GM21528 (cell line): ENCODE data around the gene R3HDM4.
A peak's percentile ranks its signal among the peaks of the same experiment; 100 is the strongest.

ENCODE experiments used
- ATAC-seq: cut with Tn5 transposase; IDR thresholded peaks from one replicate; pipeline ENCODE4 v1.9.1; 2021; ENCODE audit warnings: mild to moderate bottlenecking, moderate library complexity; ENCODE audit not compliant: unreplicated experiment, low FRiP score

Gene R3HDM4

DNA sequence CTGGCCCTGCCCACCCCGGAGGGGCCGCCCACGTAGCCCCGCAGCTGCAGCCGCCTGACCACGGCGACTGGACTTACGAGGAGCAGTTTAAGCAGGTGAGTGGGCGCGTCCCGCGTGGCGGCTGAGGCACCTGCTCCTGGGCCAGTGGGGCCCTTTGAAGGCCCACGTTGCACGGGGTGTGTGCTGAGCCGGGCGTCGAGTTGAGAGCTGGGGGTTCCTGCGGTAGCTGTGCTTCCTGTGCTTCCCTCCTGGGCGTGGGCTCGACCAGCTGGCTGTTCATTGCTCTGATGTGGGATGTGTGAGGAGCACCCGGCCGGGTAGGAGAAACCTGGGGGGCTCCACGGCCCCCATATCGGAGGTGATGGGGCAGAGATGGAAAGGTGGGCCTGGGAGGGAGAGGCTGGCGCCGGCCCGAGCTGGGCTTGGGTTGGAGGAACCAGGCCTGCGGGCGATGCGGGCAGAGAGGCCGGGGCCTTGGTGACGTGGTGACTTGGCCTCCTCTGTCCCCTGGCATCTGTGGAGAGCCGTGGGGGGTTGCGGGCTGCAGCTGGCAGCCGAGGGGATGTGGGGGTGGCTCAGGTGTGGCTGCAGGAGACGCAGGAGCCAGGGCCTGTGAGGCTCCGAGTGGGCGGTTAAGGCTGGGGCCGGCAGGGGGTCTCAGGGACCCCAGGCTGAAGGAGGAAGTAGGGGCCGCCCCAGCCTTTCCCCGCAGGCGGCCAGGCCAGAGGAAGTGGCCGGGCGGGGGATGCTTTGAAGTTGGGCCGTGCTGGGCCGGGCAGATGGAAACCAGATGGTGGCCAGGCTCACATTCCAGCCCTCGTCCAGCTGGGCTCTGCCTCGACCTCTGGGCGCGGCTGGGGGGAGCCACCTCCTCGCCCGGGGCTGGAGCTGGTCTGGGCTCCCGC is 19.9 kb upstream of the R3HDM4 start:
- ATAC-seq: no peak

DNA sequence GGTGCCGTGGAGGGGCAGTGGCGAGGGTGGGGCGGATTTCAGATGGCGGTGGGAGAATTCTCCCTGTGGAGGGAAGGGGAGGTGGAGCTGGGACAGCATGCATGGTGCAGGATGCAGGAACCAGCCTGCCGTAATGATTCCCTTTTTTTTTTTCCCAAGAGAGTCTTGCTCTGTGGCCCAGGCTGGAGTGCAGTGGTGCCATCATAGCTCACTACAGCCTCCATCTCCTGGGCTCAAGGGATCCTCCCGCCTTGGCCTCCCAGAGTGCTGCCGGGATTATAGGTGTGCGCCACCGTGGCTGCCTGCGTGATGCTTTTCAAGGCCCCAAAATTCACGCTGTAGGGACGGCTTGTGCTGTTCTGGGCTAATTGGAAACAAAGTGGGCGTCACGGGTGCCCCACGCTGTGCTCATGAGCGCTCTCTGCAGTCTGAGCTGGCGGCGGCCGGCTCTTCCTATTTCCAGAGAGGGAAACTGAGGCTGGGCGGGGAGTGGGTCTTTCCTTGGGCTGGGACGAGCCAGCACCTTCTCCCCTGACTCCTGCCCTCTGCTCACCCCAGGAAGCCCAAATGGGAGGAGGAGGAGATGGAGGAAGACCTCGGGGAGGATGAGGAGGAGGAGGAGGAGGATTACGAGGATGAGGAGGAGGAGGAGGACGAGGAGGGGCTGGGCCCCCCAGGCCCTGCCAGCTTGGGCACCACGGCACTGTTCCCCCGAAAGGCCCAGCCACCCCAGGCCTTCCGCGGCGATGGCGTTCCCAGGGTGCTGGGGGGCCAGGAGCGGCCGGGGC is 19.0 kb upstream of the R3HDM4 start:
- ATAC-seq: no peak

DNA sequence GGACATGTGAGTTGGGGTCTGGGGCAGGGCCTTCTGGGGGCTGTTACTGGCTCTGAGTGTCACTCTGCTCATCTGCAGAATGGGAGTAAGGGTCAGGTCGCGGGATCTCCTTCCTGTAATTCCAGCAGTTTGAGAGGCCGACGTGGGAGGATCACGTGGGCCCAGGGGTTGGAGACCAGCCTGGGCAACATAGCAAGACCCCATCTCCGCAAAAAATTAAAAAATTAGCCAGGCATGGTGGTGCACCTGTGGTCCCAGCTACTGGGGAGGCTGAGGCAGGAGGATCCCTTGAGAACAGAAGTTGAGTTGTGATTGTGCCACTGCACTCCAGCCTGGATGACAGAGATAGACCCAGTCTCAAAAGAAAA is 16.9 kb upstream of the R3HDM4 start:
- no peak for ATAC-seq

DNA sequence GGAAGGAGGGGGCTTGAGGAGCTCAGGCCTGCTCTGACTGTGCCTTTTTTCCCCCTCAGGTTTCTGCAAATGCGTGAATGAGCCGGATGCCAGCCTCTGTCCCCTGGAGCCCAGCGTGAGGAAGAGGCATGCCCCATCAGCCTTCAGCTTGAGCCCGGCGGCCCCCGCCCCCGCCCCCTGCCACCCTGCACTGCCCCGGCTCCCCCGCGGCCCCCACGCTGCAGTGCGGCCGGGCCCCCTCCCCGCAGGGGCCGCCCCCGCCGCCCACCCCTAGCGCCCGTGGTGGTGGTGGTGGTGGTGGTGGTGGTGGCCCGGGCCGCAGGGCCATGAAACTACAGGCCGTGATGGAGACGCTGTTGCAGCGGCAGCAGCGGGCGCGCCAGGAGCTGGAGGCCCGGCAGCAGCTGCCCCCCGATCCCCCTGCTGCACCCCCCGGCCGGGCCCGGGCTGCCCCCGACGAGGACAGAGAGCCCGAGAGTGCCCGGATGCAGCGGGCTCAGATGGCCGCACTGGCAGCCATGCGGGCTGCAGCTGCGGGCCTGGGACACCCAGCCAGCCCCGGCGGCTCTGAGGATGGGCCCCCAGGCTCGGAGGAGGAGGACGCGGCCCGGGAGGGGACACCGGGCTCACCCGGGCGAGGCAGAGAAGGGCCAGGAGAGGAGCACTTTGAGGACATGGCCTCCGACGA is 16.3 kb upstream of the R3HDM4 start:
- no peak for ATAC-seq

DNA sequence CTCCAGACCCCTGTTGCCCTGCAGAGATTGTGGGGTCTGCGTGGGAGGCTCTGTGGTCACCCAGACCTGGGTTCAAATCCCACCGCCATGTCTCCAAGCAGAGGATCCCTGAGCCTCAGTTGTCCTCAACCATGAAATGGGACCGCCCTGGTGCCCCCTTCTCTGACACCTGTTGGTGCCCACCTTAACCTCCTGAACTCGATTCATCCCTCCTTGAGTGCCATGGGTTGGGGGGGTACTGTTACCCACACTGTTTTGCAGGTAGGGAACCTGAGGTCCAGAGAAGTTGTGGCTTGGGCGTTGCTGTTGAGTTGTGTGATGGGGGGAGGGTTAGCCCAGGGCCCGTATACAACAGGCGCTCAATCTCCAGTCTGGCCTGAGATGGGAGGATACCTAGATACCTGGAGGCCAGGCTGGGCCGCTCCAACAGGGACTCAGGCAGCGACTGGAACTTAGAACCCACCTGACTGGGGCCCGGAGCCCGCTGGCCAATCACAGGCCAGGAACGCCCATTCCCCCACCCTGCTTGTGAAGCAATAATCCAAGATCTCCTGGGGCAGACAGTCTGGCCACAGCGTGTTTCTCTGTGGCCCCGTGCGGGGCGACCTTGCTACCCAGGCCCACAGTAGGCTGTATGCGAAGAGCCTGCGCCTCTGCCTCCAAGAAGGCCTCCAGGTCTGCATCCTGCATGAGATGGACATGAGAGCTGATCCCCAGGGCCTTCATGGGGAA is 15.6 kb upstream of the R3HDM4 start:
- no peak for ATAC-seq

DNA sequence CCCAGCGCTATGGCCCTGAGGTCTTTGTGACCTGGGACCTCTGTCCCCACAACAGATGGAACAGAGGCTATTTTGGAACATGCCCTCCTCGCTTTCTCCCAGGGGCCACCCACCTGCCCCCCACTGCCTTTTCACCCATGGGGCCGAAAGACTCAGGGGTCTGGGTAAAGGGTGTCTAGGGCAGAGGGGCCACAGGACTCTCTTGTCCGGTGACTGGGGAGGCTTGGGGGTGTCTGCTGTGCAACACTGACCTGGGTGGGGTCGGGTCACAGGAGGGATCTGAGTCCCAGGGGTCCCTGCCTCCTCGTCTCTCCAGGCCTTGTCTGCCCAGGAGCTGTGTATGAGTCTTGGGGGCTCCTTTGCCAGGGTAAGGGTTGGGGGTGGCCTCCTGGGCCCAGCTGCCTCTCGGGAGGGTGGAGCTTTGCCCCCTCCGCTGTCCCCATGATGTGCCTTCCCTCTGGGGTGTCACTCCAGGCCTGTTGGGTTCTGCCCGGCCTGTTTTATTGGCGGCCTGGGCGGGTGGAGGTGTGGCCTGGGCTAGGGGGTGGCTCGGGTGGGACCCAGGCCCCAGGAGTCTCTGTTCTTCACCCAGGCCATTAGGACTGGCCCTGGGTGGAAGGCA is 14.9 kb upstream of the R3HDM4 start:
- no peak for ATAC-seq

DNA sequence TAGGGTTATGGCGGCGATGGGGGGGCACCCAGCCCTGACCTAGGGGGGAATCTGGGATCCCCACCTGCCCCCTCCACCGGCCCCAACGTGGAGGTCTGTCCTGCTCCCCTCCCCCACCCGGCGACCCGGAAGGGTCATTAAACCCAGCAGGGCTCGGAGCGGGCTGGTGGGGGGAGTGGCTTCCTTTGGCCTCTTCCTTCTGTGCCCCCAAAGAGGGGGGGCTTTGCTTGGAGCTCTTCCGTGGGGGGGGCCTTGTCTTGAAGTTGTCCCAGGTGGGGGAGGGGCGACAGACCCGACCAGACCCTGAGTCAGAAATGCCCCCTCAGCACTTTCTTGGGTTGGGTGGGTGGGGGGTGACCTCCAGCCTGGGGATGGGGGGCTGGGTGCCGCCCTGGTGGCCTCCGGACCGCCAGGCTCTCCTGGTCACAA is 14.3 kb upstream of the R3HDM4 start:
- ATAC-seq: no peak

DNA sequence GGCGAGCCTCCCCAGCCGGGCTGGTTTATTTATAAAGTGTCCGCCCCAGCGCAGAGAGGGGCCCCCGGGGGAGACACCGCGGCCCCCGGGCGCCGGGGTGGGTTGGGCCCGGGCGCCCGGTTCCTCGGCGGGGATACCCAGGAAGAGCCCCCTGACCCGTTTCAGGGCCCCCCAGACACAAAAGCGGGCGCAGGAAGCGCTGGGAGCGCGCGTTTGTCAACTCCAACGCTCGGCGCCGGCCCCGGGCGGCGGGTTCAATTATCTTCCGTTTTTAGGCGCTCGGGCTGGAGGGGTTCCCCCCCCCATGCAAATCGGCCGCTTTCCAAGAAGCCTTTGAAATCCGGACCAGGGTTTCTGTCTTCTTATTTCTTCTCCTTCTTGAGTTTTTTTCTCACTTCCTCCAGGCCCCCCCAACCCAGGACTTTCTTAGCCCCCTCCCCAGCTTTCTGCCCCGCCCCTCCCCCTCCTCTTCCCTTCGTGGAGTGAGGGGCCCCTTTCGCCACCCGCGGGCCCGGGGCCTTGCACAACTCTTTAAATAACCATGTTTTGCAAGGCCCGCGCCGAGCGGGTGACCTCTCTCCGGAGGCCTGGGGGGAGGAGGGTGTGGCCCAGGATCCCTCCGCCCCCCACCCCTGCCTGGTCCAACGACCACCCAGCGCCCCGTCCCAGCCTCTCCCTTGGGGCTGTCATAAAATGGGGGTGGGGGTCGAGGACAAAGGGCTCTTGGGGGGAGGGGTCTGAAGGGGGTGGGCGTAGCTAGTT is 13.8 kb upstream of the R3HDM4 start:
- ATAC-seq: no peak

DNA sequence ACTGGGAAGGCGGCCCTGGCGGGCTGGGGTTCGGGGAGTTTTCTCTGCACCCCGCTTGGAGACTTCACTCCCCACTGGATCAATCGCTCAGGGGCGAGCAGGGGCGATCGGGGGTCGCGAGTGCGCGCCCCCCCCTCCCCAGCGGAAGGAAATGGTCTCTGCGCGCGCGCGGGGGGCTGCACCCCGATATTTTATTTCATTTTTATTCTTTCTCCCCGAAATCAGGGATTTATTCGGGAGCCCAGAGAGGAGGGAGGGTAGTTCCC is 13.2 kb upstream of the R3HDM4 start:
- no peak for ATAC-seq

DNA sequence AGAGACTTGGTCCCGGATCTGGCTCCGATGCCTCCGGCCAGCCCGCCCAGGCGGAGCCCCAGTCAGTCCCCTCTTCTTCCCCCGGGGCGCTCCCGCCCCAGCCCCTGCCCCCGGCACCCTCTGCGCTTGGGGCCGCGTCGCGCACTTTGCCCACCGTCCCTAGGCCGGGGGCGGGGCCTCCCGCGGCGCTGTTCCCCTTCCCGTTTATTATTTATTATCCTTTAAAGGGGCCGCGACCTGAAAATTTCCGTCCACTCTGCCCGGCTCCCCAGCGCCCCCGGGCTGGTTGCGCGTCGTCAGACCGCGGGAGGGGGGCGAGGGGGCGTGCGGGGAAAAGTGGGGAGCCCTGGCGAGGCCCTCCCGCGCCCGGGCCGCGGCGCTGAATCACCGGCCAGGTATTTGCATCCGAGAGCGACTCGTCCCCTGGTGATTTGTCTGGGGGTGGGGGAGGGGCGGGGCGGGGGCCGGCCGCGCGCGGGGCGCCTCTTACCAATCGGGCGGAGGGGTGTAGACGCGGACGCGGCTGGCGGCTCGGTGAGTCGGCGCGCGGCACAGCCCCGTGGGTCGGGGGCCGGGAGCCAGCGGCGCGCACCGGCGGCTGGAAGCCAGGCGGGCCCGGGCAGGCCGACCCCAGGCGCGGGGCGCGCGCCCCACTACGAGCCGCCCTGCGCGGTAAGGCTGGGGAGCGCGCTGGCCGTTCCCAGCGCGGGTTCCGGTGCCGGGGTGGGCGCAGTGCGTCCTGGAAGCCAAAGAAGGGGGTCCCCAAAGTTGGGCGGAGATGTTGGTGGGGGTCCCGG is 12.7 kb upstream of the R3HDM4 start, which contains the start of gene ARID3A:
TSS of gene ARID3A (plus strand) at position 510 of the 797 bp plus-strand sequence. CDS start 3,494 bp downstream, outside the sequence.
- ATAC-seq: peak; percentile 53

DNA sequence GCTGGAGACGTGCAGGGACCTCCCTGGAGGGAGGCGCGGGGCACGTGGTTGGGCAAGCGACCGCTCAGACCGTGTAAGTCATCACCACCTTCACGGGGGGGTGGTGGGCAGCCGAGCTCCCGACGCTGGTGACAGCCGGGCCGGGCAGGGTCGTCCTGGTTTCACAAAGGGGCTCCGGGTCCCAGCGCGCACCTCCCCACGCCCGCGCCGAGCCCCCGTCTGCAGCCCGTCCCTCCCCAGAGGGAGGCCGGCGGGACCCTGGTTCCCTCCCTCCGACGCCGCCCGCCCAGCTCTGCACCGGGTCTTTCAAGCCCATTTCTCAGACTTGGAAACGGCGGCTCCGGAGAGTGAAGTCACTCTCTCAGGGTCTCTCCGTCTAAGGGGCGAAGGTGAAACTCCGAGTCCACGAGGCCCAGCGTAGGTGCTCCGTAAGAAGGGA is 12.1 kb upstream of the R3HDM4 start:
- peak; percentile 46 for ATAC-seq

DNA sequence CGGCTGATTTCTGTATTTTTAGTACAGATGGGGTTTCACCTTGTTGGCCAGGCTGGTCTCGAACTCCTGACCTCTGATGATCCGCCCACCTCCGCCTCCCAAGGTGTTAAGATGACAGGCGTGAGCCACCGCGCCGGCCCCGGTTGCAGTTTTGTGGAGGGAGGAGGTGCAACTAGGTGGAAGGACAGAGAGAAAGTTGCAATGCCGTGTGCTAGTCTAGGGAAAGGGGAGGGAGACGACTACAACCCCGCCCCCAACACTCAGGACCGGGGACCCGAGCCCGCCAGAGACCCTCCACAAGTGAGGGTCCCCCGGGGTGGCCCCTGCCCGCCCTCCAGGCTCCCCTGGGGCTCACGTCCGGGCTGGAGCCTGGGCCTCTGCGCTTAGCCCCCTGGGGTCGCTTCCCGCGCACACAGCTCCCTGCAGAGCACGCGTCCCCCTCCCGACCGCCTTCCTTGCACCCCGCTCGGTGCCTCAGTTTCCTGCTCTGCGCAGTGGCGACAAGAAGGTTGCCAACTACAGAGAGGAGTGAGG is 11.6 kb upstream of the R3HDM4 start:
- ATAC-seq: no peak

DNA sequence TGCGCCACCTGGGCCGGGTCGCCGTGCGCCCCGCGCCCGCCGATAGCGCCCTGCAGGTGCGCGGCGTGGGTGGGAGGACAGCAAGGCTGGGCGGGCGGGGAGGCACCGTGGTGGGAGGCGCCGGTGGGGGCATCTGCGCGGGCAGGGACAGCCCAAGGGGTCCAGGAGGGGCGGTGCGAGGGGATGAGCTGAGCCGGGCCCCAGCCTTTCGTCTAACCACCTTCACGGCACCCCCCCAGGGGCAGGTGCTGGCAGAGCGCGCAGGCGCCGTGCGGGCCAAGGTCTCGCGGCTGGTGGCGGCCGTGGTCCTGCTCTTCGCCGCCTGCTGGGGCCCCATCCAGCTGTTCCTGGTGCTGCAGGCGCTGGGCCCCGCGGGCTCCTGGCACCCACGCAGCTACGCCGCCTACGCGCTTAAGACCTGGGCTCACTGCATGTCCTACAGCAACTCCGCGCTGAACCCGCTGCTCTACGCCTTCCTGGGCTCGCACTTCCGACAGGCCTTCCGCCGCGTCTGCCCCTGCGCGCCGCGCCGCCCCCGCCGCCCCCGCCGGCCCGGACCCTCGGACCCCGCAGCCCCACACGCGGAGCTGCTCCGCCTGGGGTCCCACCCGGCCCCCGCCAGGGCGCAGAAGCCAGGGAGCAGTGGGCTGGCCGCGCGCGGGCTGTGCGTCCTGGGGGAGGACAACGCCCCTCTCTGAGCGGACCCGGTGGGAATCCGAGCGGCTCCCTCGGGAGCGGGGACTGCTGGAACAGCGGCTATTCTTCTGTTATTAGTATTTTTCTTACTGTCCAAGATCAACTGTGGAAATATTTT is 7.2 kb upstream of the R3HDM4 start:
- ATAC-seq: peak; percentile 38

DNA sequence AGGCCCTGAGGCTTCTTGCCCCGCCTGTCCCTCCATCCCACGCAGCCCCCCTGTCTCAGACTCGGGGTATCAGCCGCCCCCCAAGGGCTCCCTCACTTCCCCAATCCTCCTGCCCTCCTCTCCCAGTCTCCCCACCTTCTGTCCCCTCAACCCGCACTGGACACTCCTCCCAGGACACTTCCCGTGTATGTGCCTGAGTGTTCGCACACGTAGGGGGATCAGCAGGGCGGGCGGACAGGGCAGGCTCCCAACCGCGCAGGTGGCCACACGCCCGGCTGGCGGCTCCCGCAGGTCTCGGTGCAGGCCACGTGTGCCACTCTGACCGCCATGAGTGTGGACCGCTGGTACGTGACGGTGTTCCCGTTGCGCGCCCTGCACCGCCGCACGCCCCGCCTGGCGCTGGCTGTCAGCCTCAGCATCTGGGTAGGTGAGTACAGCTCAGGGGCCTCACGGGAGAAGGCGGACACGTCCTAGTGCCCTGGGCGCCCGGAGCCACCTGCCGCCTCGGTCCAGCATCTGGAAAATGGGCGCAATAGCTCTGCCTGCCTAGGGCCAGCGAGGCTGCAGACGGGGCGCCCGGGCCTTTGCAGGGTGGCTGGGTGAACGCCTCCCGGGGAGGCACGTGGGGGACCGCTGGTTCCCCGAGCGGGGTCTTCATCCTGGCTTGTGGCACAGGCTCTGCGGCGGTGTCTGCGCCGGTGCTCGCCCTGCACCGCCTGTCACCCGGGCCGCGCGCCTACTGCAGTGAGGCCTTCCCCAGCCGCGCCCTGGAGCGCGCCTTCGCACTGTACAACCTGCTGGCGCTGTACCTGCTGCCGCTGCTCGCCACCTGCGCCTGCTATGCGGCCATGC is 6.4 kb upstream of the R3HDM4 start:
- peak; percentile 13 for ATAC-seq

DNA sequence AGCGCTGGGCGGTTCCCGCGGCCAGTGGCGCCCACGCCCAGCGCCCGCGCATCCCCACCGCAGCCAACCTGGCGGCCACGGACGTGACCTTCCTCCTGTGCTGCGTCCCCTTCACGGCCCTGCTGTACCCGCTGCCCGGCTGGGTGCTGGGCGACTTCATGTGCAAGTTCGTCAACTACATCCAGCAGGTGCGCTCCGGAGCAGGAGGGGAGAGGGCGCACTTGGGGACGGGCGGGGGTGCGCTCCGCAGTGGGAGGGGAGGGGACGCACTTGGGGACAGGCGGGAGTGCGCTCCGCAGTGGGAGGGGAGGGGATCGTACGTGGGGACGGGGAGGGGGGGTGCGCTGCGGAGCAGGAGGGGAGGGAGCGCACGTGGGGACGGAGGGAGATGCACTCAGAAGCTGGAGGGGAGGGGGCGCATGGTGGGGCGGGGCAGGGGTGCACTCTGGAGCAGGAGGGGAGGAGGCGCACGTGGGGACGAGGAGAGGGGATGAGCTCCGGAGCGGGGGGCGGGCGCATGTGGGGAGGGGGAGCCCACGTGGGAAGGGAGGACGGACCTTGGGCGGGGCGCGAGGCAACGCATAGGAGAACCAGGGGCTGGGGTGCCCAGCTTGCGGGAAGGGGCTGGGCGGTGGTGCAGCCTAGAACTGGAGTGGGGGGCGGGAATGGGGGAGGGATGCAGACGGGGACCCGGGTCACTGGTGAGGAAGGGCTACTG is 5.6 kb upstream of the R3HDM4 start:
- no peak for ATAC-seq

DNA sequence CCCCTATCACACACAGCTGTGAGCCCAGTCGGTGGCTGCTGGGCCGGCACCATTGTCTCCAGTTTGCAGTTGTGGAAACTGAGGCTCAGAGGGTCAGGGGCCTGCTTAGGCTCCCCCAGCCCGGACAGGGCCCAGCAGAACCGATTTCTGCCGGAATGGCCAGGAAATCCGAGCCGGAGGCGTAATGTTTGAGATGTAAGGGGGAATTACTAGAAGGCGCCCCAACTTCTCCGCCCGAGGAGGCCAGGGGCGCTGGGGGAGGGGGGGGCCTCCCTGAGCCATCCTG is 5.1 kb upstream of the R3HDM4 start:
- no peak for ATAC-seq
